ENCODE measurements around the gene SPTLC1. TPM values are rescaled to one million over a fixed set of nuclear protein-coding genes. Genes with fewer than 3 reads are reported as not detected.

Gene SPTLC1
- total and polyA plus RNA-seq, 2 of the 8 experiments (the other 6 are each of a cell fraction or from before 2014, with no cell fraction given) = 34.2 to 62.1 TPM

GRCh38 chr9:92098638-92099037 lies 16.6 kb downstream of the SPTLC1 start (continued):
- TF ChIP-seq, protein P1, sequence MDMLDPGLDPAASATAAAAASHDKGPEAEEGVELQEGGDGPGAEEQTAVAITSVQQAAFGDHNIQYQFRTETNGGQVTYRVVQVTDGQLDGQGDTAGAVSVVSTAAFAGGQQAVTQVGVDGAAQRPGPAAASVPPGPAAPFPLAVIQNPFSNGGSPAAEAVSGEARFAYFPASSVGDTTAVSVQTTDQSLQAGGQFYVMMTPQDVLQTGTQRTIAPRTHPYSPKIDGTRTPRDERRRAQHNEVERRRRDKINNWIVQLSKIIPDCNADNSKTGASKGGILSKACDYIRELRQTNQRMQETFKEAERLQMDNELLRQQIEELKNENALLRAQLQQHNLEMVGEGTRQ (IDR thresholded peaks at IDR 0.05; ENCODE audit: low read length) = no peak
- TF ChIP-seq NANOG (IDR thresholded peaks at IDR 0.05; ENCODE audit: insufficient read depth, low read depth, low read length, poor library complexity, severe bottlenecking) (no peak), CHD2 (IDR thresholded peaks at IDR 0.05; ENCODE audit: low read length) (no peak)
